Measurements from ENCODE around the gene PACRG. TPM values are rescaled to one million over a fixed set of nuclear protein-coding genes. Genes with fewer than 3 reads are reported as not detected.

PACRG gene
- polyA plus RNA-seq, 1 donor (not counting 4 experiments of a cell fraction or from before 2014, with no cell fraction given), result 0.31 TPM

GRCh38 chr6:163126741-163127140 lies 399.0 kb downstream of the PACRG start:
- no peak overlapping the region for H3K27ac ChIP-seq (ENCODE audit: control insufficient read depth, insufficient read depth, low read length)
- dilution Hi-C loops (cut with MboI; ENCODE audit: extremely low pct_ligation_motif_present, low sequenced_read_pairs), result no loop called here
- no peak overlapping the region for H3K4me2 ChIP-seq (ENCODE audit: control insufficient read depth, extremely low read depth, insufficient read depth, low read depth, low read length)
- H2AFZ ChIP-seq (ENCODE audit: control insufficient read depth, low read length), result no peak overlapping the region
- DNase-seq (ENCODE audit: low read depth, low spot score) (no peak), FAIRE-seq (no peak)
- H3K9ac ChIP-seq (ENCODE audit: control insufficient read depth, extremely low read depth, insufficient read depth, low read length), result no peak overlapping the region
- H3K4me1 ChIP-seq (ENCODE audit: control insufficient read depth, extremely low read depth, insufficient read depth, low read length), result no peaks in the 10 kb centered on the region
- TF ChIP-seq CTCF (optimal IDR thresholded peaks at IDR 0.05 in 1 of 3, IDR thresholded peaks at IDR 0.05 in 1 of 3, conservative IDR thresholded peaks at IDR 0.05 in 1 of 3; ENCODE audit: extremely low read depth in 1 of 3, insufficient read depth in 2 of 3, low read length in 3 of 3) (no peak), EZH2 (IDR thresholded peaks at IDR 0.05; ENCODE audit: low read length) (no peak)
- no peaks in the 10 kb centered on the region for H3K9me3 ChIP-seq (ENCODE audit: control insufficient read depth, low read depth, low read length)
- no peaks in the 10 kb centered on the region for H3K27me3 ChIP-seq (ENCODE audit: control insufficient read depth, extremely low read depth, insufficient read depth, low read length)
- no peaks in the 10 kb centered on the region for H3K79me2 ChIP-seq (ENCODE audit: control insufficient read depth, insufficient read depth, low read length)
- H4K20me1 ChIP-seq (ENCODE audit: control insufficient read depth, extremely low read depth, insufficient read depth, low read length), result no peaks in the 10 kb centered on the region
- H3K4me3 ChIP-seq (ENCODE audit: control insufficient read depth in 2 of 3, extremely low read depth in 1 of 3, insufficient read depth in 2 of 3, low read depth in 1 of 3, low read length in 3 of 3), result no peak overlapping the region
- H3K9me1 ChIP-seq (ENCODE audit: control insufficient read depth, extremely low read depth, insufficient read depth, low read length), result no peaks in the 10 kb centered on the region
- no peaks in the 10 kb centered on the region for H3K36me3 ChIP-seq (ENCODE audit: control insufficient read depth in 2 of 2, extremely low read depth in 1 of 2, insufficient read depth in 2 of 2, low read length in 2 of 2)

GRCh38 chr6:163127587-163127986 lies 399.8 kb downstream of the PACRG start:
- TF ChIP-seq EZH2 (IDR thresholded peaks at IDR 0.05; ENCODE audit: low read length) (no peak), CTCF (optimal IDR thresholded peaks at IDR 0.05 in 1 of 3, IDR thresholded peaks at IDR 0.05 in 1 of 3, conservative IDR thresholded peaks at IDR 0.05 in 1 of 3; ENCODE audit: extremely low read depth in 1 of 3, insufficient read depth in 2 of 3, low read length in 3 of 3) (no peak)
- no peak overlapping the region for H2AFZ ChIP-seq (ENCODE audit: control insufficient read depth, low read length)
- H3K4me2 ChIP-seq (ENCODE audit: control insufficient read depth, extremely low read depth, insufficient read depth, low read depth, low read length), result no peak overlapping the region
- FAIRE-seq (no peak), DNase-seq (ENCODE audit: low read depth, low spot score) (no peak)
- H3K27me3 ChIP-seq (ENCODE audit: control insufficient read depth, extremely low read depth, insufficient read depth, low read length), result no peaks in the 10 kb centered on the region
- dilution Hi-C loops (cut with MboI; ENCODE audit: extremely low pct_ligation_motif_present, low sequenced_read_pairs), result no loop called here
- H3K9me1 ChIP-seq (ENCODE audit: control insufficient read depth, extremely low read depth, insufficient read depth, low read length), result no peaks in the 10 kb centered on the region
- no peak overlapping the region for H3K27ac ChIP-seq (ENCODE audit: control insufficient read depth, insufficient read depth, low read length)
- H4K20me1 ChIP-seq (ENCODE audit: control insufficient read depth, extremely low read depth, insufficient read depth, low read length), result no peaks in the 10 kb centered on the region
- no peaks in the 10 kb centered on the region for H3K36me3 ChIP-seq (ENCODE audit: control insufficient read depth in 2 of 2, extremely low read depth in 1 of 2, insufficient read depth in 2 of 2, low read length in 2 of 2)
- no peak overlapping the region for H3K4me3 ChIP-seq (ENCODE audit: control insufficient read depth in 2 of 3, extremely low read depth in 1 of 3, insufficient read depth in 2 of 3, low read depth in 1 of 3, low read length in 3 of 3)
- no peaks in the 10 kb centered on the region for H3K9me3 ChIP-seq (ENCODE audit: control insufficient read depth, low read depth, low read length)
- H3K9ac ChIP-seq (ENCODE audit: control insufficient read depth, extremely low read depth, insufficient read depth, low read length), result no peak overlapping the region
- no peaks in the 10 kb centered on the region for H3K4me1 ChIP-seq (ENCODE audit: control insufficient read depth, extremely low read depth, insufficient read depth, low read length)
- no peaks in the 10 kb centered on the region for H3K79me2 ChIP-seq (ENCODE audit: control insufficient read depth, insufficient read depth, low read length)
